ENCODE results near the gene KRTAP5-9. TPM values are rescaled to one million over a fixed set of nuclear protein-coding genes. Genes with fewer than 3 reads are reported as not detected.

Gene KRTAP5-9
- total RNA-seq, 2 donors from 2014 or later: not detected

DNA sequence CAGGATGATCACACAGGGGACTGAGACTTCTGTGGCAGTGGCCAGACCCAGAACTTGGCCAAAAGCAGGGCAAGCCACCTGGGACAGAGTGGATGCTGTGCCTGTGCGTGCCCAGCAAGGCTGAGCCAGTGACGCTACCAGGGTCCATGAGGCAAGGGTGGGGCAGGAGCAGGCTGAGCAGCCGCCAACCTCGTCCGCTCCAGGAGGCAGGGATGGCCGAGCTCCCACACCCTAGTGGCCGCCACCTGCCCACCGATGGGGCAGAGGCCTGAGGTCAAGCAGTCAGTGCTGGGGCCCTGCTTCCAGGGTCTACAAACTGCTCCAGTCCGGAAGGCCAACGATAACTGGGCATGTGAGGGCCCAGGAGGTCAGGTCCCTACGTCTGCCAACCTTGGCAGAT is 7.3 kb downstream of the KRTAP5-9 start:
- no peaks in the 10 kb centered on the region for H3K36me3 ChIP-seq
- no peak for DNase-seq (ENCODE audit: low spot score)
- H3K4me1 ChIP-seq: no peaks in the 10 kb centered on the region
- H3K27me3 ChIP-seq: no peaks in the 10 kb centered on the region
- H3K9me3 ChIP-seq: no peaks in the 10 kb centered on the region
- H3K4me3 ChIP-seq: no peak overlapping the region
- no peak overlapping the region for H3K27ac ChIP-seq
- TF ChIP-seq, protein P1, sequence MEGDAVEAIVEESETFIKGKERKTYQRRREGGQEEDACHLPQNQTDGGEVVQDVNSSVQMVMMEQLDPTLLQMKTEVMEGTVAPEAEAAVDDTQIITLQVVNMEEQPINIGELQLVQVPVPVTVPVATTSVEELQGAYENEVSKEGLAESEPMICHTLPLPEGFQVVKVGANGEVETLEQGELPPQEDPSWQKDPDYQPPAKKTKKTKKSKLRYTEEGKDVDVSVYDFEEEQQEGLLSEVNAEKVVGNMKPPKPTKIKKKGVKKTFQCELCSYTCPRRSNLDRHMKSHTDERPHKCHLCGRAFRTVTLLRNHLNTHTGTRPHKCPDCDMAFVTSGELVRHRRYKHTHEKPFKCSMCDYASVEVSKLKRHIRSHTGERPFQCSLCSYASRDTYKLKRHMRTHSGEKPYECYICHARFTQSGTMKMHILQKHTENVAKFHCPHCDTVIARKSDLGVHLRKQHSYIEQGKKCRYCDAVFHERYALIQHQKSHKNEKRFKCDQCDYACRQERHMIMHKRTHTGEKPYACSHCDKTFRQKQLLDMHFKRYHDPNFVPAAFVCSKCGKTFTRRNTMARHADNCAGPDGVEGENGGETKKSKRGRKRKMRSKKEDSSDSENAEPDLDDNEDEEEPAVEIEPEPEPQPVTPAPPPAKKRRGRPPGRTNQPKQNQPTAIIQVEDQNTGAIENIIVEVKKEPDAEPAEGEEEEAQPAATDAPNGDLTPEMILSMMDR (IDR thresholded peaks at IDR 0.05): no peak

DNA sequence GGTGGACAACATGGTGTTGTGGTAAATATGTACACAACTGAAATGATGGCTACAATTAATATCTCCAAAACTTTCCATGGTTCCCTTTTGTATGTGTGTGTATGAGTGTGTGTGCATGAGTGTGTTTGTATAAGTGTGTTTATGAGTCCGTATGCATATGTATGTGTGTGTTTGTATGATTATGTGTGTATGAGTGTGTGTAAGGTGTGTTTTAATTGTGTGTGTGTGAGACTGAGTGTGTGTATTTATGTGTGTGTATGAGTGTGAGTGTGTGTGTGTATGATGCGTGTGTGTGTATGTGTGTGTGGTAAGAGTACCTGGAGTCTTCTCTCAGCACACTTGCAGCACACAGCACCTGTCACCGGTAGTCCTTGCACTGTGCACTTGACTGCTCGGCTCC is 7.8 kb downstream of the KRTAP5-9 start:
- Histone ChIP-seq H3K9me3 (no peaks in the 10 kb centered on the region), H3K4me3 (no peak overlapping the region), H3K27ac (no peak overlapping the region), H3K4me1 (no peaks in the 10 kb centered on the region), H3K36me3 (no peaks in the 10 kb centered on the region), H3K27me3 (no peaks in the 10 kb centered on the region)
- TF ChIP-seq, protein P1 (IDR thresholded peaks at IDR 0.05): no peak
- no peak for DNase-seq (ENCODE audit: low spot score)

DNA sequence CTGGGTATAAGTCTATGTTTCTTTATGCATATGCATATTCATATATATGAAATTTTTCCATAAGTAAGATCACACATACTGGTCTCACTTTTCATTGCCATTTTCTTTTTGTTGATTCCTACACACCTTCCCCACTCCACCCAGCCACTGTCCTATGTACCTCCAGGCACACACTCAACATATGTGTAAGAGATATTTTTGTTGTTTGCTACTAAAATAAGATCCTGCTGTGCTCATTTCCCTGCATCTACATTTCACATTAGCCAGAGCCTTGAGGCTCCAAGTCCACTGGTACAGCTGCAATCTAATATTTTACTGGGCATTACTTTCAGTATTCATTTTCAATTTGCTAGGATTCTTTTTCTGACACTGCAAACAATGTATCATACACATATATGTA is 9.0 kb downstream of the KRTAP5-9 start:
- Histone ChIP-seq H3K36me3 (no peaks in the 10 kb centered on the region), H3K4me3 (no peak overlapping the region), H3K27ac (no peak overlapping the region), H3K9me3 (no peaks in the 10 kb centered on the region), H3K27me3 (no peaks in the 10 kb centered on the region), H3K4me1 (no peaks in the 10 kb centered on the region)
- TF ChIP-seq, protein P1 (IDR thresholded peaks at IDR 0.05): no peak
- DNase-seq (ENCODE audit: low spot score): no peak

DNA sequence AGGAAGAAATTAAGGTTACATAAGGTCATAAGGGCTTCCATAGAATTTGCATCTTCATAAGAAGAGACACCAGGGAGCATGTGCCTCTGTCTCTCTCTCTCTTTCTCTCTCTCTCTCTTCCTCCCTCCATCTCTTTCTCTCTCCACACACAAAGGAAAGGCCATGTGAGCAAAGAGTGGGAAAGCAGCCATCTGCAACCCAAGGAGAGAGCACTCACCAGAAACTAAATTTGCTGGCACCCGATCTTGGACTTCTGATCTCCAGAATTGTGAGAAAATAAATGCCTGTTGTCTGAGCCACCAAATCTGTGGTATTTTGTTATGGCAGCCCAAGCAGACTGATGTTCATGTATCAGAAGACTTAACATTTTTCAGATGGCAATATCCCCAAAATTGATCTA is 10.8 kb downstream of the KRTAP5-9 start:
- TF ChIP-seq, protein P1 (IDR thresholded peaks at IDR 0.05): no peak
- no peaks in the 10 kb centered on the region for H3K27me3 ChIP-seq
- no peak for DNase-seq (ENCODE audit: low spot score)

DNA sequence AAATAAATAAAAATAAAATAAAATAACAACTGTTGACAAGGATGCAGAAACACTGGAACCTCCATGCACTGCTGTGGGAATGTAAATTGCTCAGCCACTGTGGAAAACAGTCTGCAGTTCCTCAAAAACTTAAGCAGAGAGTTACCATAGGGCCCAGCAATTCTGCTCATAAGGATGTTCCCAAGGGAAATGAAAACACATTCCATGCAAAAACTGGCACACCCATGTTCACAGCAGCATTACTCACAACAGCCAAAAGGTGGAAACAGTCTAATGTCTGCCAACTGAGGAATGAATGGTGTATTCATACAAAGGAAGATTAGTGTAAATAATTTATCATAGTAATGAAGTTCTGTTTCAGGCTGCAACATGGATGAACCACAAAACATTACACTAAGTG is 13.9 kb downstream of the KRTAP5-9 start:
- Histone ChIP-seq H3K9me3 (no peaks in the 10 kb centered on the region), H3K4me1 (no peaks in the 10 kb centered on the region), H3K27ac (no peak overlapping the region), H3K36me3 (no peaks in the 10 kb centered on the region), H3K27me3 (no peaks in the 10 kb centered on the region), H3K4me3 (no peak overlapping the region)
- TF ChIP-seq, protein P1 (IDR thresholded peaks at IDR 0.05): no peak
- DNase-seq (ENCODE audit: low spot score): no peak

More for the DNA sequence above, 10.8 kb downstream of the KRTAP5-9 start:
- Histone ChIP-seq H3K9me3 (no peaks in the 10 kb centered on the region), H3K4me1 (no peaks in the 10 kb centered on the region), H3K27ac (no peak overlapping the region), H3K36me3 (no peaks in the 10 kb centered on the region), H3K4me3 (no peak overlapping the region)

DNA sequence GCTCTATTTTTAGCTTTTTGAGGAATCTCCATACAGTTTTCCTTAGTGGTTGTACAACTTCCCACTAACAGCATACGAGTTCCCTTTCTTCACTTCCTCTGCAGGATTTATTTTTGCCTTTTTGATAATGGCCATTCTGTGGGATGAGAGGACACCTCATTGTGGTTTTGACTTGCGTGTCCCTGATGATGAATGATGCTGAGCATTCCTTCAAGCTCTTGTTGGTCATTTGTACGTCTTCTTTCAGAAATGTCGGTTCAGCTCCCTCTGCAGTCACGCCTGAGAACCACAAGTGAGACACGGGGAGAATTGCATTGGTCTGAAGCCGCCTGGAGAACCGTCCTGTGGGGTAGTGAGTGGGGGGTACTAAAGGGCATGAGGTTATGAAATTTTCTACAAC is 15.2 kb downstream of the KRTAP5-9 start:
- Histone ChIP-seq H3K4me3 (no peak overlapping the region), H3K27ac (no peak overlapping the region), H3K36me3 (no peaks in the 10 kb centered on the region), H3K4me1 (no peaks in the 10 kb centered on the region), H3K27me3 (no peaks in the 10 kb centered on the region), H3K9me3 (no peaks in the 10 kb centered on the region)
- DNase-seq (ENCODE audit: low spot score): no peak
- TF ChIP-seq, protein P1 (IDR thresholded peaks at IDR 0.05): peak in 1 of 2 donors; percentile 47

All from right atrium auricular region (tissue), 2 donors.